NCI-H345 treated with DMSO at 0.1 percent for 48 hours (cell line): Measurements from ENCODE around the gene SERPINB6.
"Not testable (repeated sequence)": the region's sequence is repeated elsewhere in the genome, so short reads cannot be mapped to it uniquely, and the experiment has no call there.

Source experiments
- DNase-seq: peaks from one replicate; lab custom pipeline; 2025; ENCODE audit not compliant: unreplicated experiment; lab: John Stamatoyannopoulos, UW

The SERPINB6 gene

DNA sequence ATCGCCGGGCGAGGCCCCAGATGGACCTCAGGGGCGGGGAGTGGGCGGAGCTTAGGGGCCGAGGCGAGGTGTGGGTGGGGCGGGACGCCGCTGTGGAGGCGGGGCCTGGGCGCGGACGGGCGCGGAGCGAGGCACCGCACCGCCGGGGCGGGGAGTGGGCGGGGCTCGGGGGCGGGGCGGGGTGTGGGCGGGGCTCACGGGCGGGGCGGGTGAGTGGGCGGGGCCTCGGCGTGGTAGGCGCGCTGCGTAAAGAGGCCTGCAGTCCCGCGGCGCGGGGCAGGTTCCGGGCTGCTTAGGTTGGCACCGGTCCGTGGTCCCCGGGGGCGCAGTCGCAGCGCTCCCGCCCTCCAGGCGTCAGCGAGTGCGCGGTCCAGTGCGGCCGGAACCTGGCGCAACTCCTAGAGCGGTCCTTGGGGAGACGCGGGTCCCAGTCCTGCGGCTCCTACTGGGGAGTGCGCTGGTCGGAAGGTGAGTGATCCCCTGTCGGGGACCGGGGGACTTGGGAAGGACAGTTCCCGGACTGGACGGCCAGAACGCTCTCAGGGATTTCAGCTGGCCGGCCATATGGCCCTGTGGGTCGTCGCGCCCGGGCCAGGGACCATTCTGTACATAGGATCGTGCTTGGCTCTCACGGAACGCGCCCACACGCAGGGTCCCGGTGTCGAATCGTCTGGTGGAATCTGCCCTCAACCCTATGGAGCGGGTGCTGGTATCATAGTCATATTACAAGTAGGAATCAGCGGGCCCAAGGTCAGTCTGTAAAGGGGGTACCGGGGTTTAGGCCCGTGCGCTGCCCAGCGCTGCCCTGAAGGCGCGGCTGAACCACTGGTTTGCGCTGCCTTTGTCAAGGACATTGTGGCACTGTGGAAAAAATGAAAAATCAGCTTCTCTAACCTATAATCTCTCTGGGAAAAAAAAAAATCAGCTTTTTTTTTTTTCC lies 28.5 kb upstream of the SERPINB6 start, which contains the start of gene NQO2:
NQO2 (plus strand) TSS at position 277 of the 940 bp plus-strand sequence. CDS start 6,659 bp downstream, outside the sequence.
- no peak for DNase-seq

DNA sequence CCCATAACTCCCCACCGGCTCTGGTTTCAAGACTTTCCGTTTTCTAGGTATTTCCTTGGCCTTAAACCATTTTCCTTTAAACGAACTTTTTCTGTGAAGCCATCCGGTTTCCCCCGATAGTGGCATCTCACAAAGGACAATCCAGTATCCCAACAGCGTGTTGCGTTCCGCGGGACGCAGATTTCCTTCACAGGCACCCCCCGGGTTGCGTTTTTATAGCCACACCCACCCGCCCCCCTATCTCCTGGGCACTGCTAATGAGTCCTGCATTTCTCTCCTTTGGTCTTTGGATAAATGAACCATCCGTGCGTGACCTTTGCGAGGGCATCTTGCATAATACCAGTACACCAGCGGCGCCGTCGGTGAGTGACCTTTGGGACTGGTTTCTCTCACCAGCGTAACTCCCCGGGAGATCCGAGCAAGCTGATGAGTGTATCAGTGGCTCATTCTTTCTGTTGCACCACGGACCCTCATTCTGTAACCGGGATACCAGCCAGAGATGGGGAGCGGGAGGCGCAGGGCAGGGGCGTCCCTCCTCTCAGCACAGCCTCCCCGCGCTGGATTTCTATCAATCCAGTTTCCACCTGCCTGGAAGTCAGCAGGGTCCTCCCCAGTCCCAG lies 27.7 kb upstream of the SERPINB6 start:
- DNase-seq = no peak

DNA sequence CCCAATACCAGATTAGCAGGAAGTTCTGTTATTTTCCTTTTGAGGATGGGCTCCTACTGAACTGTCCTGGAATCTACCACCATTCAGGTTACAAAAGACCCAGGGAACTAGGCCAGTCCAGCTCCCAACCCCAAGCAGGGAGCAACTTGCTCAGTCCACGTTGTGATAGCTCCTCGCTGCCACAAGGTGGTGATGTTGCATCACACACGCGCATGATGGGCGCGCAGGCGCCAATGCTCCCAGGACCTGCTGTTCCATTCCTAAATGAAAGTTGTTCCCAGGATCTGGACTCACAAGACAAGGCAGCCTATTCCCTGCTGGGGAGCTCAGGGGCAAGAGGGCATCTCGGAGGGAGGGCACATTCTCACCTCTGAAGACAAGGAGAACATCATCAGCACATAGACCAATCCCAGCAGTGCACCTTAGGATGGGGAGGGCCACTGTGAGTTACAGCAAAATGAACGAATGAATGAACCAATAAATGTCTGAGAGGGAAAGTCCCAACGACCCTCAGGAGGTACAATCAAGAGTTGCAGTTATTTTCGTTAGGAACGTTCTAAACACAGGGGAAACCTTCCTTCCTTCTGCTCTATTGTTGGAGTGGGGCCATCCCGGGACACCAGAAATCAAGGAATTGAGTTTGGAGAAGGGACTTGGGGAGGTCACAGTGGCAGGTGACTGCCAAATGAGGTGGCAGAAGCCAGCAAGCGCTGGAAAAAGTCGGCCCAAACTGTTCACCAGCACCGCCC lies 27.1 kb upstream of the SERPINB6 start:
- DNase-seq = not testable (repeated sequence)

DNA sequence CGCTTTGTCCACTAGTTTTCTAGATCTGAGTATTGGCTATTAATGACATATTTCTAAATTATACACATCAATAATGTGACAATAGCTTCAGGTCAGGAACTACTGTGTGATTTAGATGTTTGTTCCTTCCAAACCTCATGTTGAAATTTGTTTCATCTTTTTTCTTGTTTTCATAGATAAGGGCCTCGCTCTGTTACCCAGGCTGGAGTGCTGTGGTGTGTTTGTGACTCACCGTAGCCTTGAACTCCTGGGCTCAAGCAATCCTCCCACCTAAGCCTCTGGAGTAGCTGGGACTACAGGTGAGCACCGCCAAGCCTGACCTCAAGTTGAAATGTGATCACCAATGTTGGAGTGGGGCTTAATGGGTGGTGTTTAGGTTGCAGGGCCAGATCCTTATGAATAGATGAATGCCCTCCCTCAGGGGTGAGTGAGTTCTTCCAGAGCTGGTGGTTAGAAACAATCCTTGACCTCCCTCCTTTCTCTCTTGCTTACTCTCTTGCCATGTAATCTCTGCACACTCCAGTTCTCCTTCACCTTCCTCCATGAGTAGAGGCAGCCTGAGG lies 22.5 kb upstream of the SERPINB6 start:
- DNase-seq = no peak

DNA sequence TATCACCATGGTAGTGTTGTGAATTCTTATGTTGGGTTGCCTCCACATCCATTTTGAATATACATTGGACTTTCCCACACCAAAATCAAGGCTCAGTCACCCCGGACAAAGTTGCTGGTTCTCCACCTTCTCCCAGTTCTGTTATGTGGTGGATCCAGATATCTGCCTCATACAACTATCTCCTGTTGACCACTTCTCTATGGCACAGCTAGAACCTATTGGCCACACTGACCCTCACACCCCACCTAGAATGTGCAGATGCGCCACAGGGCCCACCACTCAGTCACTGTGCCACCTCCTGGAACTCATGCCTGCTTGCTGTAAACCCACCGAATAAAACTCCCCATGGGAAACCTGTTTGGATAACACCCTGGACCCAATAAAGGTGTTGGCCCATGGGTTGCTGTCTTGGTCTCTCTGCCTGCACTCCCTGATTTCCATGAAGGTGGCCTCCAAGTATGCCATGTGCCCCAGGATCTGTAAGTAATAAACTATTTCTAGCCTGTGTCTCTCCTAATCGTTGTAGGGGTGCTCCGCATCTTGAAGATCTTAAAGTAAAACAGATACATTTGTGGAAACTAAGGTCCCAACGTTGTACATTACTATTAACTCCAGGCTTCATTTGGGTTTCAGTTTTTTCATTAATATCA lies 21.1 kb upstream of the SERPINB6 start:
- no peak for DNase-seq

DNA sequence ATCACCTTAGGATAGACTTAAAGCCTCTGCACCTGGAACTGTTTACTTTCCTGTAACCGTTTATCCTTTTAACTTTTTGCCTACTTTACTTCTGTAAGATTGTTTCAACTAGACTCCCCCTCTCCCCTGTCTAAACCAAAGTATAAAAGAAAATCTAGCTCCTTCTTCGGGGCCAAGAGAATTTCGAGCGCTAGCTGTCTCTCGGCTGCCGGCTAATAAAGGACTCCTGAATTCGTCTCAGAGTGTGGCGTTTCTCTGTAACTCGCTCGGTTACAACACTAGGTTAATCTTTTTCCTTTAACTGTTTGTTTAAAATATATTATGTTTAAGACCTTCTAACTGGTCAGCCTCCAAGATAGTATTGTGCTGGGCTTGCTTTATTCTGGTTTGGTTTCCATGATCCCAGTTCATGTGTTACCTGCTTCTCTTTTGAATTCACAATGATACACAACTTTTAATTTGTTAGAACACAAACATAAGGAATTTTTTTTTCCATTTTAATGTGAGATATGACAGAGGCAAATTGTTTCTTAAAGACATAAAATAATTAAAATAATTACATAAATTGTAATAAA lies 19.7 kb upstream of the SERPINB6 start:
- no peak for DNase-seq

DNA sequence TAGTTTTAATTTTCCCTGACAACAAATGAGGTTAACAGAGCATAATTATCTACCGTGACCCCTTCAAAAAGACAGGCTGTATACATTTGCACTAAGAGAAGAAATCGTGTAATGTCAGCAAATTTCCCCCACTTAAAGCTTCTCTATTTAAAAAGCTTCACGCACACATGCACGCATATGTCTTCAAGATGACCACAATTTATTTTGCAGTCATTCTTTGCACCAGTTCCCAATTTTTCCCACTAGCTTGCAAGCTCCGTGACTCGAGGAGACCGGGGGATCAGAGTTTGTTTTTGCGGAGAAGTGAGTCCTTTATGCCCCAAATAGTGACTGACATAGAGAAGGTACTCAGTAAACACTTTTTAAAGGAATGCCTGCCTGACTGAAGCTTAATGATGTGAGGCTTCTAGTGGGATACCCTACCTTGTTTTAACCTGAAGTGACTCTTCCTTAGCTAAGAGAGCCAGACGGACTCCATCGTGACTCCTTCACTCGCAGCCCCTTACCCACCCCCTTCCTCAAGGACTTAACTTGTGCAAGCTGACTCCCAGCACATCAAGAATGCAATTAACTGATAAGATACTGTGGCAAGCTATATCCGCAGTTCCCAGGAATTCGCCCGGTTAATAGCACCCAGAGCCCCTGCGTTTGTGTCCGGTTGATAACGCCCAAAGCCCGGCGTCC lies 19.0 kb upstream of the SERPINB6 start:
- no peak for DNase-seq

DNA sequence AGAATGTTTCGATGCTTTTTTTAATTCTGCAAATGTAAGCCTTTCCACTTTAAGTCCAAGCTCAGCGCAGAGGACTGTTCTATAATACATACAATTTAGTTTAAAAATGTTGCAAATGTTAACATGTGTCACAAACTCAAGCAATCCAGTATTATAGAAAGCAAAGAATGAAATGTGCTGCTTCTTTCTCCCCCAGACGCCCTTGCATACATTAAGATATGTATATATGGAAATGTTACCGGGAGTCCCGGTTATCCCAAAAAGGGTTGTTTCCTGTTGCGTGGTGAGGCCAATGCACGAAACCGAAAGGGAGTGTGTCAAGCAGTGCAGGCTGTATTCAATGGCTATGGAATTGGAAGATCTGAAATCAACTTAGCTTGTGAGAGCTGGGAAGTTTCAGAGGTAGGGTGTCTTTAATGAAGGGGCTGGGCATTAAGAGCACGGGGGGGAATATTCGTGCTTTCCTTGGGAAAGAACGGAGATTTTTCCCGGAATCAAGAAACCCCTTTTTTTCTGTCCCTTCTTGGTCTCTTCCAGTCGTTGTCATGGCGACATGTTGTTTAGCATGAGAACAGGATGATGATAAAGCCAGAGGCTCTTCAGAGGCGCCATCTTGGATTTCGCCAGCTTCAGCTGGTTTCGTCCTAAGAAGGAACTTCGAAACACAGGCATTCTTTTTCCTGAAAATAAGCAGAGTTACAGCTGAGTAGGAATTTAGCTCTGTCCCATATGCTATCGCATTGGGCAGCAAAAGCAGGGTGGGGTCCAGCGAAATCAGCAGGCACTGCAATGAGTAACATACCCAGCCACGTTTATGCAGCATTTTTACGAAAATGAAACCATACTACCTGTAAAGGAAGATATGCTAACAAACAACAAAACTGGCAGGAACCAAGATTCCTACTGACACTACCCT lies 18.2 kb upstream of the SERPINB6 start:
- peak; percentile 49 for DNase-seq

DNA sequence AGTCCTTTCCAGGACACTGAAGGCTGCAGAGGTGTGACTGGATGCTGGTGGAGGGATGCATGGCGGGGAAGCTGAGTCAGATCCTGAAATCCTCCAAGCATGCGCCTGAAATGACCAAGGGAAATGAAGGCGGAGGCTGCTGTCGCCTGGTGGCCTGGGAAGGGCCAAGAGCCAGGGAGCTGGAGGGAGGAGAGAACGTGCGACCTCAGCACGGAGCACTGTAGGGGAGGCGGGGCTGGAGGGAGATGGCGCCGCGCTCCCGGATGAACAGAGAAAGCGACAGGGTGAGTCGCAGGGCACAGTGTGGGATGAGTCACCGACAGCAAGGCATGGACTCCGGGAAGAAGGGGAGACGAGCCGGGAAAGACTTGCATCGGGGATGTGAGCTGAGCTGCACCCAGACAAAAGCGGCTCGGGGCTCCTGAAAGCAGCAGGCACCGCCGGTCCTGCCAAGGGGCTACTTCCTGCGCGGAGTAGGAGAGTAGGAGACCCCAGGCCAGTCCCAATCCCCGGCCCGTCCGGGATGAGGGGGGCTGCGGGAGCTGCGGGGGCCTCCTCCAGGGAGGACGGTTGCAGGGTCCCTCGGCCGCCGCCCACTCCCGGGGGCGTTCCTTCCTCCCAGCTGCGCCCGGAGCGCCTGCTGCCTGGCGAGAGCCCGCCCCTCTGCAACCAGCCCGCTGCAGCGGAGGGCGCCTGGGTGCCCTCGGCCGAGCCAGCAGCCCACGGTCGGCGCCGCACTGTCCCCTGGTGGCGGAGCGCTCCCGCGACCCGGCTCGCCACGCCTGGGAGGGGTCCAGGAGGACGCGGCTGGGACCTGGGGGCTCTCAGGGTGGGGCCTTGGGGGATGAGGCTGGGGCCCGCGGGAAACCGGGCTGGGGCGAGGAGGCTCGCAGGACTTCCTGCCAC lies 17.3 kb upstream of the SERPINB6 start:
- peak; percentile 8 for DNase-seq

DNA sequence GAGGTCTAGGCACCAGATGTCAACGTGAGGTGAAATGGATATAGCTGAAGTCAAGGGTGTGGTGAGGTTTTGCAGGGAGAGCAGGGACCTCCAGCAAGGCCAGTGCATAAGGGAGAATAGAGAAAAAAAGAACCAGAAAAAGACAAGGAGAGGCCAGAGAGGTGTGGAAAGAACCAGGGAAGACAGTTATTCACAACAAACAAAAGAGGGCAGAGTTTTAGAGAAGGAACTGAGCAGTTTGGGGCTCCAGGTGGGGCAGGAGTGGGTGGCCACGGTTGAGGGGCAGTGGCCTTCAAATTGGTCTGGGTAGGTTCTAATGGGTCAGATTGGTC lies 16.7 kb upstream of the SERPINB6 start:
- no peak for DNase-seq

DNA sequence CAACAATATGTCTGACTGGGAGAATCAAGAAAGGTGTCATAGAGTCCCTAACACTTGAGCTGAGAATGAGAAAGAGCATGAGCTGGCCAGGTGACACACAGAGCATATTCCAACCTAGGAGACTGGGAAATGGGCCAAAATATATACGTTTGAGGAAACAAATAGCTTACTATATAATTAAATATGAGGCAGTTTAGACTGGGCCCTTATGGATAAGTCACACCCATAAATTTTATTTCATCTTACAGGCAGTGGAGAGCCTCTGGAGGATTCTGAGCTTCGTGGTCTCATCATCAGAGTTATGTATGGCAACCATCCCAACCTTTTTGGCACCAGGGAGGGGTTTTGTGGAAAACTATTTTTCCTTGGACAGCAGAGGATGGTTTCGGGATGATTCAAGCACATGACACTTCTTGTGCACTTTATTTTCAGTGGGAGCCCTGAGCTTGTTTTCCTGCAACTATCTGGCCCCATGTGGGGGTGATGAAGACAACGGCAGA lies 15.4 kb upstream of the SERPINB6 start:
- no peak for DNase-seq

DNA sequence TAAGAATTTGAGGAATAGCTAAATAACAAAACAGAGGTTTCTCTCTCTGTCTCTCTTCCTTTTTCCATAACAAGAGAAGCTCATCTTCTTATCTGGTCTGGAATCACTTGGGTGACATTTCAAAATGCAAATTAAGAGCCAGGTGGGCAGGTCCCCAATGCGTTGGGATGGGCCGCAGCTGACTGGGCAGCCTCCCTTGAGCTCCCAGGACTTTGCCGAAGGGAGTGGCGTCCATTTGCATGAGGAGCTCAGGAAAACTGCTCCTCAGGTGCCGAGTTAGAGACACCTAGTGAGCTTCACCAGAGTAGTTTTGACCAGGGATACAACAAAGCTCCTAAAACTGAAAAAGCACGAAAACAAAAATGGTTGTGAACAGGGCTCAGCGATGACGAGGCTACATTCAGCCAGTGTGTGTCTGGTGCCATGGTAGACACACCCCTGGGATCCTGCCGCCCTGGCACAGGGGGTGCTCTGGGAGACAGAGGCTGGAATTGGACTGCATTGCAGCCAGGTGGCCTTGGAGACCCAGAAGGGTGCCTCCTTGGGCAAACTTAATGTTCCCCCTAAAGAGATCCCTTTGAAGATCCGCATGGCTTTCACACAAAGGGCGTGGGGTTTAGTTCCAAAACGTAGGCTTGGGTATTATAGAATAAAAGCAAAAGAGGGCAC lies 13.5 kb upstream of the SERPINB6 start:
- no peak for DNase-seq

DNA sequence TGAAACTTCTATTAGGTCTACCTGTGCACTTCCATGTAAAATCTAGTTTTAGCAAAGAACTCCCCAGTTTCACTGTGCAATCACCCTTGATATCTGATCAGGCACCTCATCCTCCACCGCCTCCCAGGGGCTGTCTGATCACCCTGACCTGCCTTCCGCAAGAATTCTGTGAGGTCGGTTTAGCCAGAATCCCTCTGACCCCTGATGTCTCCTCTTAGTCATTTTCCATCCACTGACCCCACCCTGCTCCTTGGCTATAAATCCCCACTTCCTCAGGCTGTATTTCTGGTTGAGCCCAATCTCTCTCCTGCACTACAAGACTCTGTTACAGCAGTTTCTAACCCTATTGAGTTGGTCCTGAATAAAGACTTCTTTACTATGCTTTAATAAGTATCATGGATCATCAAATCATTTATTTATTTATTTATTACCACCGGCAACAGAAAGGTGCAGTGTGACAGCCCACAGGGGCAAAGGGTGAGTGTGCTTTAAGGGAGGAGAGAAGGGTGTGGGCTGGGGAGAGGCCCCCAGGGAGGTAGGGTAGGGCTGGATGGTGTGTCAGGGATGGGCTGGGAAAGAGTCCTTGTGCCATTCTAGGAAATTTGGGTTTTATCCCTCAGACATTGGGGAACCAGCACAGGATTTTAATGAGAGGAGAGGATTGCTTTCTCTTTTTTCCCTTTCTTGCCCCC lies 11.2 kb upstream of the SERPINB6 start:
- no peak for DNase-seq

DNA sequence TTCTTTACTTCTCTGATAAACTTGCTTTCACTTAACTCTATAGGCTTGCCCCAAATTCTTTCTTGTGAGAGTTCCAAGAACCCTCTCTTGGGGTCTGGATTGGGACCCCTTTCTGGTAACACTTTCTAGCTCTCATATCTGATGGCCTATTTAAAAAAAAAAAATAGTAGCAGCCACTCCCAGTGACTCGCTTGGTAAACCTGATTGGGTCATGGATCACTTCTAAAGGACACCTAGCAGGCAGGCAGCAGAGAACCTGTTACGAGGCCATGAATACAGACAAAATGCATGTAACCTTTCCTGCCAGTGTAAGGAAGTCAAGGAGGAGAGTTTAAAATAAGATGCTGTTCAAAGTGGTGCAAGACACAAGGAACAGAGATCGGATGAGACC lies 9.1 kb upstream of the SERPINB6 start:
- DNase-seq = no peak

DNA sequence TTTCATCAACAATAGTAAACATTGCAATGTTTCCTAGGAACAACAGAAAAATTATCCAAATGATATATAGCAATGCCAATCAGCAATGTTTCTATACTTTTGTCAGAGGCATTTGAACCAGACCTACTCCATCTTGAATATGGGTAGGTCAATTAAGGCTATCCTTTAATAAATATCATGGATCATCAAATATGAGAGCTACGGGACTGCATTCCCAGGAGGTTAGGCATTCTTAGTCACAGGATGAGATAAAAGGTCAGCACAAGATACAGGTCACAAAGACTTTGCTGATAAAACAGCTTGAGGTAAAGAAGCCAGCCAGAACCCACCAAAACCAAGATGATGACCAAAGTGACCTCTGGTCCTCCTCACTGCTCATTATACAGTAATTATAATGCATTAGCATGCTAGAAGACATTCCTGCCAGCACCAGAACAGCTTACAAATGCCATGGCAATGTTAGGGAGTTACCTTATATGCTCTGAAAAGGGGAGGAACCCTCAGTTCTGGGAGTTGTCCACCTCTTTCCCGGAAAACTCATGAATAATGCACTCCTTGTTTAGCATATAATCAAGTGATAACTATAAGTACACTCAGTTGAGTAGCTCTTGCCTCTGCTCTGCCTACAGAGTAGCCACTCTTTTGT lies 8.6 kb upstream of the SERPINB6 start:
- no peak for DNase-seq

DNA sequence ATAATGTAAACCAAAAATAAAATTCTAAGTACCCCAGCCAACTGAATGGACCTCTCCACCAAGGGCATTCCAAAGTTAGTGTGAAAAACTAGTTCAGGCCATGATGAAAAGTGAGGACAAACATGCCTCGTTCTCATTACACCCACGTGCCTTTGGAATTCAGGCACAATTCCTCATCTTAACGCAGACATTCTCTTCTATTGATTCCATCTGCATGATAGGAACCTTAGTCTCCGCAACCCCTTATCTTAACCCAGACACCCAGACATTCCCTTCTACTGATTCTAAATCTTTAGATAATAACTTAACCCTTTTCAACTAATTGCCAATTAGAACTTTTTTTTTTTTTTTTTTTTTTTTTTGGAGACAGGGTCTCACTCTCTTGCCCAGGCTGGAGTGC lies 7.6 kb upstream of the SERPINB6 start:
- no peak for DNase-seq
